ENCODE measurements around the gene PPP2R2B.

PPP2R2B gene

GRCh38 chr5:146703499-146703898, 175.1 kb downstream of the PPP2R2B start:
- TF ChIP-seq CTCF (IDR thresholded peaks at IDR 0.05; ENCODE audit: borderline replicate concordance, insufficient read depth, low read depth, low read length) = no peak
- no peak overlapping the region for H3K4me3 ChIP-seq (ENCODE audit: low read depth, low read length)

- H3K4me3 ChIP-seq (ENCODE audit: low read depth, low read length) = no peak overlapping the region
- no peak for TF ChIP-seq CTCF (IDR thresholded peaks at IDR 0.05; ENCODE audit: borderline replicate concordance, insufficient read depth, low read depth, low read length)
Measured at GRCh38 chr5:146699664-146700418, 178.7 kb downstream of the PPP2R2B start.

- H3K4me3 ChIP-seq (ENCODE audit: low read depth, low read length) = no peak overlapping the region
- no peak for TF ChIP-seq CTCF (IDR thresholded peaks at IDR 0.05; ENCODE audit: borderline replicate concordance, insufficient read depth, low read depth, low read length)
Measured at GRCh38 chr5:146699138-146699537, 179.4 kb downstream of the PPP2R2B start.

- TF ChIP-seq CTCF (IDR thresholded peaks at IDR 0.05; ENCODE audit: borderline replicate concordance, insufficient read depth, low read depth, low read length) = no peak
- H3K4me3 ChIP-seq (ENCODE audit: low read depth, low read length) = no peak overlapping the region
Measured at GRCh38 chr5:146698651-146699050, 179.9 kb downstream of the PPP2R2B start.

- no peak for TF ChIP-seq CTCF (IDR thresholded peaks at IDR 0.05; ENCODE audit: borderline replicate concordance, insufficient read depth, low read depth, low read length)
Measured at GRCh38 chr5:146697211-146697610, 181.3 kb downstream of the PPP2R2B start.

GRCh38 chr5:146695646-146696045, 182.9 kb downstream of the PPP2R2B start:
- H3K4me3 ChIP-seq (ENCODE audit: low read depth, low read length) = no peak overlapping the region
- no peak for TF ChIP-seq CTCF (IDR thresholded peaks at IDR 0.05; ENCODE audit: borderline replicate concordance, insufficient read depth, low read depth, low read length)

More at GRCh38 chr5:146697211-146697610, 181.3 kb downstream of the PPP2R2B start:
- H3K4me3 ChIP-seq (ENCODE audit: low read depth, low read length) = no peak overlapping the region

GRCh38 chr5:146690880-146691355, 187.6 kb downstream of the PPP2R2B start:
- TF ChIP-seq CTCF (IDR thresholded peaks at IDR 0.05; ENCODE audit: borderline replicate concordance, insufficient read depth, low read depth, low read length) = no peak
- H3K4me3 ChIP-seq (ENCODE audit: low read depth, low read length) = no peak overlapping the region
